Thymus (tissue), 11 donors: ENCODE data around the gene GSN. TPM values are rescaled to one million over a fixed set of nuclear protein-coding genes. Genes with fewer than 3 reads are reported as not detected.
A peak's percentile ranks its signal among the peaks of the same experiment; 100 is the strongest.

Source experiments
- DNase-seq, 9 donors: peaks; one replicate each; pipeline ENCODE4 v3.0.0-alpha.2; 2013; ENCODE audit warnings: low spot score in 9 of 9, low read depth in 6 of 9, missing footprints in 1 of 9
- H3K27ac ChIP-seq, 2 donors: one replicate each; pipeline ENCODE4 v1.5.1; 2013; ENCODE audit warnings: control low read depth in 1 of 2, low read depth in 1 of 2, low read length in 1 of 2, mild to moderate bottlenecking in 1 of 2, moderate library complexity in 1 of 2
- H3K27me3 ChIP-seq, 2 donors: one replicate each; pipeline ENCODE4 v1.5.1; 2013; ENCODE audit warnings: low read length in 1 of 2; ENCODE audit not compliant: control insufficient read depth in 2 of 2, insufficient read depth in 1 of 2
- H3K36me3 ChIP-seq, 2 donors: one replicate each; pipeline ENCODE4 v1.5.1; 2013; ENCODE audit warnings: low read length in 1 of 2, mild to moderate bottlenecking in 1 of 2, moderate library complexity in 1 of 2; ENCODE audit not compliant: control insufficient read depth in 2 of 2, insufficient read depth in 2 of 2
- H3K4me1 ChIP-seq, 2 donors: one replicate each; pipeline ENCODE4 v1.5.1; 2013; ENCODE audit warnings: low read length in 2 of 2; ENCODE audit not compliant: control insufficient read depth in 2 of 2, insufficient read depth in 2 of 2
- H3K4me3 ChIP-seq, 2 donors: one replicate each; pipeline ENCODE4 v1.5.1; 2013; ENCODE audit warnings: low read length in 2 of 2, control low read depth in 1 of 2, mild to moderate bottlenecking in 1 of 2
- H3K9me3 ChIP-seq, 2 donors: one replicate each; pipeline ENCODE4 v1.5.1; 2013; ENCODE audit warnings: low read length in 1 of 2, mild to moderate bottlenecking in 1 of 2; ENCODE audit not compliant: control insufficient read depth in 2 of 2, insufficient read depth in 1 of 2
- WGBS: extraction: QIAGEN DNeasy Blood & Tissue Kit; methylation state at CpG from one replicate; pipeline ENCODE4 v1.1.7; 2013; 5-methylcytosine and 5-hydroxymethylcytosine counted together
- polyA plus RNA-seq: library from polyadenylated mRNA; stranded (reverse); fragments of 200-250 nt; gene quantifications from one replicate; pipeline ENCODE4 v1.2.3, GENCODE V29; 2013
- total RNA-seq: library from RNA; stranded (reverse); fragments of 120-200 nt; gene quantifications from one replicate; pipeline ENCODE4 v1.2.4, GENCODE V29; 2013
- donor health status: healthy.

Gene GSN
- total and polyA plus RNA-seq, 2 donors = 138 to 248 TPM

- 98% methylated on average over 5 of the region's 5 CpGs for WGBS
- H3K4me1 ChIP-seq = peaks cover 0 to 3% of the 10 kb centered on the region in 2 donors
- no peak for DNase-seq
- no peaks in the 10 kb centered on the region for H3K36me3 ChIP-seq
- H3K27ac ChIP-seq = no peak overlapping the region
- H3K27me3 ChIP-seq = no peaks in the 10 kb centered on the region
- H3K9me3 ChIP-seq = no peaks in the 10 kb centered on the region
- H3K4me3 ChIP-seq = no peak overlapping the region
Observed at GRCh38 chr9:121239851-121240250, 28.1 kb upstream of the GSN start.

GRCh38 chr9:121240472-121241135 is 27.4 kb upstream of the GSN start:
- peaks cover 0 to 3% of the 10 kb centered on the region in 2 donors for H3K4me1 ChIP-seq
- DNase-seq = peak in 1 of 9 donors; percentile 13
- H3K4me3 ChIP-seq = no peak overlapping the region
- no peak overlapping the region for H3K27ac ChIP-seq
- H3K9me3 ChIP-seq = no peaks in the 10 kb centered on the region
- H3K27me3 ChIP-seq = no peaks in the 10 kb centered on the region
- no peaks in the 10 kb centered on the region for H3K36me3 ChIP-seq
- 94% methylated on average over 6 of the region's 6 CpGs for WGBS

- WGBS = 93% methylated on average over 5 of the region's 5 CpGs
- Histone ChIP-seq H3K27me3 (no peaks in the 10 kb centered on the region), H3K9me3 (no peaks in the 10 kb centered on the region), H3K4me1 (peaks cover 0 to 3% of the 10 kb centered on the region in 2 donors), H3K27ac (no peak overlapping the region), H3K36me3 (no peaks in the 10 kb centered on the region), H3K4me3 (no peak overlapping the region)
- no peak for DNase-seq
Observed at GRCh38 chr9:121242219-121242958, 25.6 kb upstream of the GSN start.

- DNase-seq = no peak
- H3K27me3 ChIP-seq = no peaks in the 10 kb centered on the region
- H3K4me3 ChIP-seq = no peak overlapping the region
- H3K4me1 ChIP-seq = peaks cover 0 to 3% of the 10 kb centered on the region in 2 donors
- WGBS = 96% methylated on average over 4 of the region's 4 CpGs
- no peak overlapping the region for H3K27ac ChIP-seq
- H3K9me3 ChIP-seq = no peaks in the 10 kb centered on the region
- H3K36me3 ChIP-seq = no peaks in the 10 kb centered on the region
Observed at GRCh38 chr9:121242959-121243346, 25.0 kb upstream of the GSN start.

- DNase-seq = no peak
- Histone ChIP-seq H3K4me1 (no peaks in the 10 kb centered on the region), H3K27ac (no peak overlapping the region), H3K36me3 (no peaks in the 10 kb centered on the region), H3K9me3 (no peaks in the 10 kb centered on the region), H3K4me3 (no peak overlapping the region), H3K27me3 (no peaks in the 10 kb centered on the region)
- 98% methylated on average over 12 of the region's 12 CpGs for WGBS
Observed at GRCh38 chr9:121246821-121247561, 21.0 kb upstream of the GSN start.

GRCh38 chr9:121249563-121249962 is 18.4 kb upstream of the GSN start:
- H3K36me3 ChIP-seq = no peaks in the 10 kb centered on the region
- DNase-seq = peak in 1 of 9 donors; percentile 33
- H3K4me3 ChIP-seq = no peak overlapping the region
- 92% methylated on average over 3 of the region's 3 CpGs for WGBS
- no peaks in the 10 kb centered on the region for H3K9me3 ChIP-seq
- no peaks in the 10 kb centered on the region for H3K27me3 ChIP-seq
- no peak overlapping the region for H3K27ac ChIP-seq
- no peaks in the 10 kb centered on the region for H3K4me1 ChIP-seq

- DNase-seq = no peak
- Histone ChIP-seq H3K36me3 (no peaks in the 10 kb centered on the region), H3K9me3 (no peaks in the 10 kb centered on the region), H3K4me3 (no peak overlapping the region), H3K4me1 (no peaks in the 10 kb centered on the region), H3K27me3 (no peaks in the 10 kb centered on the region), H3K27ac (no peak overlapping the region)
- WGBS = 93% methylated on average over 5 of the region's 5 CpGs
Observed at GRCh38 chr9:121252104-121252851, 15.7 kb upstream of the GSN start.

- H3K4me1 ChIP-seq = no peaks in the 10 kb centered on the region
- no peaks in the 10 kb centered on the region for H3K36me3 ChIP-seq
- H3K27ac ChIP-seq = no peak overlapping the region
- no peaks in the 10 kb centered on the region for H3K27me3 ChIP-seq
- no peak for DNase-seq
- WGBS = 98% methylated on average over 2 of the region's 2 CpGs
- H3K9me3 ChIP-seq = no peaks in the 10 kb centered on the region
- H3K4me3 ChIP-seq = no peak overlapping the region
Observed at GRCh38 chr9:121253162-121253561, 14.8 kb upstream of the GSN start.
